ENCODE results near the gene EHMT1. TPM values are rescaled to one million over a fixed set of nuclear protein-coding genes. Genes with fewer than 3 reads are reported as not detected.

The EHMT1 gene
- total and polyA plus RNA-seq, 2 of the 8 experiments (the other 6 are each of a cell fraction or from before 2014, with no cell fraction given) = 95.7 to 163 TPM

DNA sequence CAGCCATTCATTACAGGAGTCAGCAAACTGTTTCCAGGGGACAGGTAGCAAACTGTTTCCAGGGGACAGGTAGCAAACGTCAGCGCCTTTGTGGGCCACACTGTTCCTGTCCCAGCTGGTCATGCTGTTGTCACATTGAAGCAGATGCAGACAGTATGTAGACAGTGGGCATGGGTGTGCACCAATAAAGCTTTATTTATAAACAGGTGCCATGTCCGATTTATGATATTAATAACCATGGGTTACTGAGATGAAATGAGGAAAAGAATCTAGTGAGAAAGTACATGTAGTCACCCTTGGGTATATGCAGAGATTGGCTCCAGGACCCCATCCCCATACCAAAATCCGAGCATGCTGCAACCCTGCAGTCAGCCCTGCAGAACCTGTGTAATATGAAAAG lies 122.5 kb downstream of the EHMT1 start (continued):
- TF ChIP-seq TEAD4 (IDR thresholded peaks at IDR 0.05; ENCODE audit: low read depth, low read length) (no peak), RFX5 (IDR thresholded peaks at IDR 0.05; ENCODE audit: borderline replicate concordance, low read depth, low read length) (no peak), CTBP2 (IDR thresholded peaks at IDR 0.05; ENCODE audit: borderline replicate concordance, insufficient read depth, insufficient read length, low read length) (no peak)

Measured in H1 (cell line).